Measurements from ENCODE around the gene PNMA6F. TPM values are rescaled to one million over a fixed set of nuclear protein-coding genes. Genes with fewer than 3 reads are reported as not detected.
A peak's percentile ranks its signal among the peaks of the same experiment; 100 is the strongest.

The PNMA6F gene
- total RNA-seq, 1 experiment from 2014 or later = 0.13 TPM

DNA sequence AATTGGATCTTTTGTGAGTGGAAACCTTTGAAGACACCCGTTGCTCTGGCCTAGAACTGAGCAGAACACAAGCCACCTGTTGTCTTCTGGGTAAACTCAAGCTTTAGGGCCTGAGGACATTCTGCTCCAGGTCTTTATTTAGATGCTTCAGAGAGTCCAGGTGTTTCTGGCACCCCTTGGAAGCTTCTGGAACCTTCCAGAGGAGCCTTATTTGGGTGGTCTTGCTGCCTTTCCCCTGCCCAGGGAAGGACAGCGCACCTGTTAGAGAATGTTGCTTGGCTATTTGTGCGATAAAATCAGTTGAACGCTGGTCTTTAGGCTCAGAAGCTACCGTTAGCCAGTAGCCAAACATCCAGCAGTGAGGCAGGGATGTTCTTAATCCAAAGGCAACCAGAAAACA, 15.4 kb upstream of the PNMA6F start:
- no peak for DNase-seq (ENCODE audit: low spot score)
- no peak for TF ChIP-seq ETV6 (CRISPR knock-in tag; IDR thresholded peaks at IDR 0.05)
- TF ChIP-seq, protein P1, sequence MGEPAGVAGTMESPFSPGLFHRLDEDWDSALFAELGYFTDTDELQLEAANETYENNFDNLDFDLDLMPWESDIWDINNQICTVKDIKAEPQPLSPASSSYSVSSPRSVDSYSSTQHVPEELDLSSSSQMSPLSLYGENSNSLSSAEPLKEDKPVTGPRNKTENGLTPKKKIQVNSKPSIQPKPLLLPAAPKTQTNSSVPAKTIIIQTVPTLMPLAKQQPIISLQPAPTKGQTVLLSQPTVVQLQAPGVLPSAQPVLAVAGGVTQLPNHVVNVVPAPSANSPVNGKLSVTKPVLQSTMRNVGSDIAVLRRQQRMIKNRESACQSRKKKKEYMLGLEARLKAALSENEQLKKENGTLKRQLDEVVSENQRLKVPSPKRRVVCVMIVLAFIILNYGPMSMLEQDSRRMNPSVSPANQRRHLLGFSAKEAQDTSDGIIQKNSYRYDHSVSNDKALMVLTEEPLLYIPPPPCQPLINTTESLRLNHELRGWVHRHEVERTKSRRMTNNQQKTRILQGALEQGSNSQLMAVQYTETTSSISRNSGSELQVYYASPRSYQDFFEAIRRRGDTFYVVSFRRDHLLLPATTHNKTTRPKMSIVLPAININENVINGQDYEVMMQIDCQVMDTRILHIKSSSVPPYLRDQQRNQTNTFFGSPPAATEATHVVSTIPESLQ (CRISPR knock-in tag; IDR thresholded peaks at IDR 0.05) = no peak
- no peak for ATAC-seq
- H3K4me1 Mint-ChIP-seq = peaks cover 17% of the 10 kb centered on the region
- POLR2A ChIA-PET = no interaction called here
- CTCF ChIA-PET = interaction anchor here (0.6 kb wide), 1 partner anchor 75 kb away, joined by 3 read pairs; the partner anchor contains the start of gene ZFP92
- peaks cover 17% of the 10 kb centered on the region for H3K36me3 Mint-ChIP-seq
- H3K9me3 Mint-ChIP-seq = no peaks in the 10 kb centered on the region
- no peak overlapping the region for H3K4me3 Mint-ChIP-seq
- no peaks in the 10 kb centered on the region for H3K27me3 Mint-ChIP-seq (ENCODE audit: low read depth)
- H3K27ac Mint-ChIP-seq = no peak overlapping the region

DNA sequence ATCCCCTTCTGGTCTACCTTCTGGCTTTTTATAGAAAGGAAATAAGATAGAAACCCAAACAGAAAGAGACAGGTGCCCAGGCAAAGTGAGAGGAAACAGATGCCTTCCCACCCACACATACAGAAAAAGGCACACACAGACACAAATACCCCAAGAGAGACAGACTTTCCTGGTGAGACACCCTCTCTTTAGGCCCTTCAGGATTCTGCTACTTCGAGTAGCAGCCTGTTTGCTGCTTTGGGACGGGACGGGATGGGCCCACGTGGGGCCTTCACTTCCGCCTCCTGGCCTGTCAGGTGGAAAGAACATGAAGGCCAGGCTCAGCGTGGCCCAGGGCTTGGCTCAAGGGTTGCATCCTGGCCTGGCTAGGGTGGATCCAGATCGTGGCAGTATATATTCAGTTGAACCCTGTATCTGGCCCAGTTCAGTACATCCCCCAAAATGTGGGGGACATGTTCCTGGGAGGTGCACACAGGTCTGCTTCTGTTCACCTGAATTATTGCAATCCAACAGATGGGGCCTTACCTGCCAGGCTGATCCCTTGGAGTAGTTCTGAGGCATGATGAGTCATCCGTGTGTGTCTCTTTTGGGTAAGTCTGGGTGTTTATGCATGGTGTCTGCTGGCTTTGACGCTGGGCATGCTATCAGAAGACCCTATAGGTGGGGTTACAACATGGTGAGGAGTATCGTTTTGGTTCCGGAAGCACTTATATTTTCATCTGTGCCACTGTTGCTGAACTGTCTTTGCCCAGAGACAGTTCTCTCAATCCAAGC, 14.7 kb upstream of the PNMA6F start:
- ATAC-seq (no peak), DNase-seq (ENCODE audit: low spot score) (no peak)
- peak overlapping the region; percentile 72; the same call in 1 of the 2 replicates for H3K4me3 Mint-ChIP-seq
- no peak for TF ChIP-seq SMAD4 (CRISPR knock-in tag; IDR thresholded peaks at IDR 0.05)
- CTCF ChIA-PET = no interaction called here
- POLR2A ChIA-PET = no interaction called here
- no peak overlapping the region for H3K27ac Mint-ChIP-seq
- peaks cover 17% of the 10 kb centered on the region for H3K4me1 Mint-ChIP-seq
- peaks cover 17% of the 10 kb centered on the region for H3K36me3 Mint-ChIP-seq
- no peaks in the 10 kb centered on the region for H3K9me3 Mint-ChIP-seq
- no peaks in the 10 kb centered on the region for H3K27me3 Mint-ChIP-seq (ENCODE audit: low read depth)

DNA sequence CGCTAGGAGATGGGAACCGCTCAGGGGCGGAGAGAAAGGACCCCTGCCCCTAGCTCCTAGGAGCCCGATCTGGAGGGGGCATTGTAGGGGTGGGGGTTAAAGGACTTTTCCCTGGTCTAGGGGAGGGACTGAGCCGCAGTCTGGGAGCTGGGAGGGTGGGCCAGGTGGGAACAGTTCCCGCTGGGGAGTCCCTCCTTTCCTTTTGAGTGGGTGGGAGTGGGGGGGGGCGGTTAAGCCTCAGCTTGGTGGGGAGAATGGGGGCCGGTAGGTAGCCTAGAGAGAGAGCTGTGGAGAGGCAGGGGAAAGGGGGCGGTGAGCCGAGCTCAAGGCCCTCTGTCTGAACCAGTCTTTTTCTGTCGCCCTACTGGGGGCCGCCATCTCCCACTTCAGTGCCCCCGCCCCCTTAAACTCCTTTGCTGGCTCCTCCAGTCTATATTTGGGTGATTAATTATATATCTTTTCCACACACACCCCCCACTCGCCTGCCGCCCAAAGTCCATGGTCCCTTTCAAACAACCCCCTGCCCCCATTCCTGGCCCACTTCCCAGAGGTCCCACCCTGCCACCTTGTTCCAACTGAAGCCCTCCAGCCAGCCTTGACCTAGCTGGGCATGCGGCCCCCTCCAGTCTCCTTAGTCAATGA, 13.2 kb upstream of the PNMA6F start:
- Mint-ChIP-seq H3K9me3 (no peaks in the 10 kb centered on the region), H3K27me3 (ENCODE audit: low read depth) (peaks cover 7% of the 10 kb centered on the region), H3K27ac (no peak overlapping the region), H3K4me1 (peaks cover 17% of the 10 kb centered on the region), H3K4me3 (peak overlapping the region; percentile 72), H3K36me3 (peaks cover 9% of the 10 kb centered on the region)
- POLR2A ChIA-PET = no interaction called here
- ATAC-seq = no peak
- CTCF ChIA-PET = interaction anchor here (1.3 kb wide), 2 partner anchors 78 to 126 kb away, joined by 3 to 7 read pairs; no protein-coding TSS in a partner anchor
- DNase-seq (ENCODE audit: low spot score) = no peak
- TF ChIP-seq, protein P2, sequence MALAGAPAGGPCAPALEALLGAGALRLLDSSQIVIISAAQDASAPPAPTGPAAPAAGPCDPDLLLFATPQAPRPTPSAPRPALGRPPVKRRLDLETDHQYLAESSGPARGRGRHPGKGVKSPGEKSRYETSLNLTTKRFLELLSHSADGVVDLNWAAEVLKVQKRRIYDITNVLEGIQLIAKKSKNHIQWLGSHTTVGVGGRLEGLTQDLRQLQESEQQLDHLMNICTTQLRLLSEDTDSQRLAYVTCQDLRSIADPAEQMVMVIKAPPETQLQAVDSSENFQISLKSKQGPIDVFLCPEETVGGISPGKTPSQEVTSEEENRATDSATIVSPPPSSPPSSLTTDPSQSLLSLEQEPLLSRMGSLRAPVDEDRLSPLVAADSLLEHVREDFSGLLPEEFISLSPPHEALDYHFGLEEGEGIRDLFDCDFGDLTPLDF (CRISPR knock-in tag; IDR thresholded peaks at IDR 0.05) = no peak
- no peak for TF ChIP-seq ZNF219 (CRISPR knock-in tag; IDR thresholded peaks at IDR 0.05; ENCODE audit: borderline replicate concordance)
- no peak for TF ChIP-seq FOXJ3 (CRISPR knock-in tag; IDR thresholded peaks at IDR 0.05; ENCODE audit: borderline replicate concordance)
- no peak for TF ChIP-seq ZMAT4 (CRISPR knock-in tag; IDR thresholded peaks at IDR 0.05)
- no peak for TF ChIP-seq ZNF671 (CRISPR knock-in tag; IDR thresholded peaks at IDR 0.05)
- TF ChIP-seq, protein P3, sequence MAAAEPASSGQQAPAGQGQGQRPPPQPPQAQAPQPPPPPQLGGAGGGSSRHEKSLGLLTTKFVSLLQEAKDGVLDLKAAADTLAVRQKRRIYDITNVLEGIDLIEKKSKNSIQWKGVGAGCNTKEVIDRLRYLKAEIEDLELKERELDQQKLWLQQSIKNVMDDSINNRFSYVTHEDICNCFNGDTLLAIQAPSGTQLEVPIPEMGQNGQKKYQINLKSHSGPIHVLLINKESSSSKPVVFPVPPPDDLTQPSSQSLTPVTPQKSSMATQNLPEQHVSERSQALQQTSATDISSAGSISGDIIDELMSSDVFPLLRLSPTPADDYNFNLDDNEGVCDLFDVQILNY (CRISPR knock-in tag; IDR thresholded peaks at IDR 0.05) = no peak
- no peak for TF ChIP-seq ZBTB21 (CRISPR knock-in tag; IDR thresholded peaks at IDR 0.05; ENCODE audit: borderline replicate concordance)
- no peak for TF ChIP-seq JUN (CRISPR knock-in tag; IDR thresholded peaks at IDR 0.05)
- TF ChIP-seq ZNF138 (CRISPR knock-in tag; conservative IDR thresholded peaks at IDR 0.05) = no peak
- TF ChIP-seq ZNF317 (CRISPR knock-in tag; IDR thresholded peaks at IDR 0.05; ENCODE audit: borderline replicate concordance, low read depth) = no peak
- no peak for TF ChIP-seq MAX (CRISPR knock-in tag; IDR thresholded peaks at IDR 0.05)
- TF ChIP-seq AR (CRISPR knock-in tag; IDR thresholded peaks at IDR 0.05) = no peak
- TF ChIP-seq ZNF396 (CRISPR knock-in tag; IDR thresholded peaks at IDR 0.05; ENCODE audit: borderline replicate concordance) = no peak
- no peak for TF ChIP-seq NR3C1 (CRISPR knock-in tag; conservative IDR thresholded peaks at IDR 0.05; ENCODE audit: low read depth)
- TF ChIP-seq NR1H2 (CRISPR knock-in tag; IDR thresholded peaks at IDR 0.05) = no peak
- TF ChIP-seq HMGXB4 (CRISPR knock-in tag; IDR thresholded peaks at IDR 0.05) = no peak
- TF ChIP-seq NFATC4 (CRISPR knock-in tag; IDR thresholded peaks at IDR 0.05) = no peak
- TF ChIP-seq NR2C2 (CRISPR knock-in tag; IDR thresholded peaks at IDR 0.05) = no peak
